GM19395 (cell line): ENCODE data around the gene RAB1B.
"Not testable (repeated sequence)": the region's sequence is repeated elsewhere in the genome, so short reads cannot be mapped to it uniquely, and the experiment has no call there.

Experiments
- ATAC-seq: cut with Tn5 transposase; IDR thresholded peaks from one replicate; pipeline ENCODE4 v1.9.1; 2021; ENCODE audit warnings: mild to moderate bottlenecking, moderate library complexity; ENCODE audit not compliant: unreplicated experiment

RAB1B gene

DNA sequence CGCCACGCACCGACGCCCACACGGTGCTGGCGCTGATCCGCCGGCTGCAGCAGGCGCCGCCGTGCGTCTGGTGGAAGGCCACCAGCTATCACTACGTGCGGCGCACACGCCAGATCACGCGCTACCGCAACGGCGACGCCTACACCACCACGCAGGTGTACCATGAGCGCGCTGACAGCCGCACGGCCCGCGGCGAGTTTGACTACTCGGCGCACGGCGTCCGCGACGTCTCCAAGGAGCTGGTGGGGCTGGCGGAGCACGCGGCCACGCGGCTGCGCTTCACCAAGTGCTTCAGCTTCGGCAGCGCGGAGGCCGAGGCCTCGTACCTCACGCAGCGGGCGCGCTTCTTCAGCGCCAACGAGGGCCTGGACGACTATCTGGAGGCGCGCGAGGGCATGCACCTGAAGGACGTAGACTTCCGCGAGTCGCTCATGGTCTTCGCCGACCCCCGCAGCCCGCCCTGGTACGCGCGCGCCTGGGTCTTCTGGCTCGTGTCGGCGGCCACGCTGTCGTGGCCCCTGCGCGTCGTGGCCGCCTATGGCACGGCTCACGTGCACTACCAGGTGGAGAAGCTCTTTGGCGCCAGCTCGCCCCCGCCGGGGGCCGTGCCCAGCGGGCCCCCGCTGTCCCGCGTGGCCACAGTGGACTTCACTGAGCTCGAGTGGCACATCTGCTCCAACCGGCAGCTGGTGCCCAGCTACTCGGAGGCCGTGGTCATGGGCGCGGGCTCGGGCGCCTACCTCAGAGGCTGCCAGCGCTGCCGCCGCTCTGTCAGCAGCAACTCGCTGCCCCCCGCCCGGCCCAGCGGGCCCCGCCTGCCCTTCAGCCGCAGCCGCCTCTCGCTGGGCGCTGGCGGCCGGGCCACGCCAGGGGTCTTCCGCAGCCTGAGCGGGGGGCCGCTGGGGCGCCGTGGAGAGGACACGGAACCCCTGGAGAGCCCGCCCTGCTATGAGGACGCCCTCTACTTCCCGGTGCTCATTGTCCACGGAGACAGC is 26.5 kb downstream of the RAB1B start:
- ATAC-seq, result no peak

DNA sequence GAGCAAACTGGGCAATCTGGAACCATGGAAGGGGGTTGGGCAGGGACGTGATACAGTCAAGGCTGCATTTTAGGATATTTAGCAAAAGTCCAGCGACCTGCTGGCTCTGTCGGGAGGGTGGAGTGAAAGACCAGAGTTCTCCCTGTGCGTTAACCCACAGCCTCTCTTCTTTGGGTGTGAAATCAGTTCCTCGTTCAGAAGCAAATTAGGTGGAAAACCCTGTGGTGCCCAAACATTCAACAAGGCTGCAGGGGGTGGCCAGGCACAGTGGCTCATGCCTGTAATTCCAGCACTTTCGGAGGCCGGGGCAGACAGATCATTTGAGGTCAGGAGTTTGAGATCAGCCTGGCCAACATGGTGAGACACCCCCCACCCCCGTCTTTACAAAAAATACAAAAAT is 29.2 kb downstream of the RAB1B start:
- ATAC-seq, result no peak

DNA sequence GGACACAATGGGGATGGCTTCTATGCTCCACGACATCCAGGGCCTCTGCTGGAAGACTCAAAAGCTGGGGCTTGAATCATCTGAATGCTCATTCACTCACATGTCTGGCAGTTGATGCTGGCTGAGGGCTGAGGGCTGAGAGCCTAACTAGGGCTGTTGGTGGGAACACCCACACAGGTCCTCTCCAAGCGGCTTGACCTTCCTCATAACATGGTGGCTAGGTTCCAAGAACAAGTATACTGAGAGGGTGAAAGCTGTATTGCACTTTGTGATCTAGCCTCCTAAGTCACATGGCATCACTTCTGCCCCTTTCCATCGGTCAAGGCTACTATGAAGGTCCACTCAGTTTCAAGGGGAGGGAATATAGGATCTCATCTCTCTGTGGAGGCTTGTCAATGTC is 30.7 kb downstream of the RAB1B start:
- ATAC-seq, result no peak

DNA sequence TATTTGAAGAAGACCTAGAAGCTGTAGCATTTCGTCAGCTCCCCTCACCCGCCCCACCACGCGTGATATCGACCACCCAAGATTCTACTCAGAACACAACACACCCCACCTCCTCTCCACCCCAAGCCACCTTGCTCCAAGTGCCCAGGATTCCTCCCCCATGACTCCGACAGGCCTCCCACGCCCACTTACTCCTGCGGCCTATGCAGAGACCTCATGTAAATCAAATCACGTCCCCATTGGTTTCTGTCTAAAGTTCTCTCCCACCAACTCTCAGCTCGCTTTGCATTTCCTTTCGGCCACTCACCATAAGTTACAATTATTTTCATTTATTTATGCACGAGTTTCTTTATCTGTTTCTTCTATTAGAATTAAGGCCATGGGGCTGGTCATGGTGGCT is 34.2 kb downstream of the RAB1B start:
- ATAC-seq, result no peak

DNA sequence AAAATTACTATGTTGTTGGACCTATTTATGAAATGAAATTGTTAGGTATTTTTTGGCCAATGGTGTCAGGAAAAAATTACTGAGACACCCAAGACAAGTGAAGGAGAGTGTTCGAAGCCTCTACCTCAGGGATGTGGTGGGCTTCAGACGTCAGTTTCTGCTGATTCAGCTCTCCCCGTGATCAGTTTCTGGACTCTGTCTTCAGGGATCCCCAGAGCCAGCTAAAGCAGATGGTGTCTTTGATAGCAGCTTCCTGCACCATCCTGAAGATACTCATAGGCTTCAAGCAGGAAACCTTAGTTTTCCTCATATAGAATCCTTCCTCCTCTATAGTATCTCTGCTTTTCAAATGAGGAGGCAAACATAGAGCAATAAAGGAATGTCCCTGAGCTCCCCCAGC is 41.0 kb downstream of the RAB1B start:
- no peak for ATAC-seq

DNA sequence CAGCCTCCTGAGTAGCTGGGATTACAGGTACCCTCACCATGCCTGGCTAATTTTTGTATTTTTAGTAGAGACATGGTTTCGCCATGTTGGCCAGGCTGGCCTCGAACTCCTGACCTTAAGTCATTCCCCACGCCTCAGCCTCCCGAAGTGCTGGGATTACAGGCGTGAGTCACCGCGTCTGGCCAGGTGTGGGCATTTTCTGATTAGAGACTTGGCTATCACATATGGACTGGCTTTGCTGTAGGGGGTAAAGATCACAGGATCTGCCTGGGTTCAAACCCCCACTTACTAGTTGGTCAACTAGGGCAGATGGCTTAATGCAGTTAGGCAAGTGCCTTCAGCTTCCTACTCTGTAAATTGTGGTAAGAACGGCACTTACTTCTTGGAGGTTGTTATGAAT is 41.9 kb downstream of the RAB1B start:
- ATAC-seq, result no peak

DNA sequence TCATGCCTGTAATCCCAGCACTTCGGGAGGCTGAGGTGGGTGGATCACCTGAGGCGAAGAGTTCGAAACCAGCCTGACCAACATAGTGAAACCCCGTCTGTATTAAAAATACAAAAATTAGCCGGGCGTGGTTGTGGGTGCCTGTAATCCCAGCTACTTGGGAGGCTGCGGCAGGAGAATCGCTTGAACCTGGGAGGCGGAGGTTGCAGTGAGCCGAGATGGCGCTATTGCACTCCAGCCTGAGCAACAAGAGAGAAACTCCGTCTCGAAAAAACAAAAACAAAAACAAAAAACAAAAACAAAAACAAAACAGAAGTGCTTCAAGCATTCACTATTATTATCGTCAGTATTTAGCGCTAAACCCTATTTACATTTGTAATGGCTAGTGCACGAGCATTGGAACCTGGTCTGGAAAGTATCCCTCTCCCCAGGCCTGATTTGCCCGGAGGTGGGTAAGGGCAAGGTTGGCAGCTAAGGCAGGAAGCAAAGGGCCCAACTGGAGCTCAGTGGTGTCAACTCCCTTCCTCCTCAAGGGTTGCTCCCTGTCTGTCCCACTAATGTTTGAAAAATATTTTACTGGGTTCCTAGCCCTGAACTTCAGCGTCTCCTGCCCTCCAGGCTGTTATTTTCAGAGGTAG is 42.5 kb downstream of the RAB1B start:
- ATAC-seq, result not testable (repeated sequence)

DNA sequence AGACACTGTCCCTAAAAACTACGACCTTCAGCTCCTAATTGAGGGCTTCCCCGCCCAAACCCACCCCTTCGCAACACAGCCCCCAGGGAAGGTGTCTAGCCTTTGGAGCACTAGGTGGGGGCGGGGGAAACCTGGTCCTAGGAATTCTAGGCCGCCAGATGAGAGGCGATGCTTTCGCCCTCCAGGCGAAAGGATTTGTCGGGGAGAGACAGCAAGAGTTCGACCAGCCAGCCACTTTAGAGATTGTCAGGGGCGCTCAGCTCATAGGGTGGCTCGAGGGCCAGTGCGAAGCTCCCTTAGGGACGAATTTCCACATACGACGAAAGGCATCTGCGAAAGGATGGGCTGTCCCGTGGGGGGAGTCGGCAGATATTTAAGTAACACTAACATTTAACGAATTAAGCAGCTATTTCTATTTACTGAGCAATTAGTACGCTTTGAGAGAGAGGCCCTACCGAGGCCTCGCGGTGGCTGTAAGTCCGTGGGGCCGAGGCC is 43.1 kb downstream of the RAB1B start:
- no peak for ATAC-seq

DNA sequence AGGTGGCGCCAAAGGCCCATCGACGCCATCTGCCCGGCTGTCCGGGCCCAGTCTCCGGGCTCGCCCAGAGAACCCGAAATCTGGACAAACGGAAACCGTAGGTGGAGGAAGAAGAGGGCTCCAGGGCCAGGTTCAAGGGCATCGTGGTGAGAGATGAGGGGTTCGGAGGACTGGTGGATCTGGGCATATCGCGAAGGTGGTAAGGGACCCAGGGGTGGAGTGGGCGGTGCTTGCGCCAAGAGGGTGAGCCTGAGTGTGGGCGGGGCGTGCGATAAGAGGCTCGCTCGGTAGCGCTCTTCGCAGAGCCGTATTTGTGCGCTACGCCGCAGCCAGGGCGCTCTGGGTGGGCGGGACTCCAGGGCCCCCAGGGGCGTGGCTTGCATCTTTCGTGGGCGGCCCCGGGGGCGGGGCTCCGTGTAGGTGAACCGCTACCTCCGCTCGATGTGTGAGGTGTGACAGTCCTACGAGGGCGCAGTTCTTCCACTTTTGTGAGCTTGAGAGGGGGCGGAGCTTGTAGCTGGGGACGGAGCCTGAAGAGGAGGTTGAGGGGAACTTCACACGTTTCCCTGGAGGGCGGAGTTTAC is 43.6 kb downstream of the RAB1B start:
- ATAC-seq, result peak; percentile 68

DNA sequence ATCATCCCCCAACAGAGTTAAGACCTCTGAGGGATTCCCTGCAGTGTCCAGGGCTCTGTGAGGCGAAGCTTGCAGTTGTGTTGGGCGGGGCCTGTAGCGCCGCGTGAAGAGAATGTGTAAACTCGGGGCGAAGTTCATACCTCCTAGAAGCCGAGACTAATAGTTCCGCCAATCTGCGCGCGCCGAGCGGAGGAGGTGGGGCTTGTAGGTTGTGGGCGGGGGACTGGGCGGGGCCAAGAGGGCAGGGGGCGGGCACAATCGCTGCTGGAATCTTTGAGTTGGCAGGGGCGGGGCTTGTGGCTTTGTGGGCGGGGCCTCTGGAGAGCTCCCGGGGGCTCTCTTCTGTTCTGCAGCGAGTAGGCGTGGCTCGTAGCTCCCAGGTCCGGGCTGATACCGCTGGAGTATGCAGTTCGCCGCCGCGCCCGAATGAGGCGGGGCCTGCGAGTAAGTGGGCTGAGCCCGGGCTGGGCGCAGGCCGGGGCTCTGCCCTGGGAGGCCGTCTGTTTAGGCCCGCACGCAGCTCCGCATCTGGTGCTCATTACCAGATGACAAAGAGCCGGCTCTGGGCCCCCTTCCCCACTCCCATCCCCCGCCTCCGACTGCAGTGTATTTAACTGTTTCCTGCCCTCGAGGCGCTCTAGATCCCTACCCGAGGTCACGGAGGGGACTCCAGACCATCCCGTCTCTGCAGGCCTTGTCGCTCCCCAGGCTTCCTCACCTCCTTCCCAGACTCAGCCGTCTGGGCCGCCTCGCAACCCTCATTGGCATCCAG is 44.3 kb downstream of the RAB1B start:
- peak; percentile 45 for ATAC-seq

DNA sequence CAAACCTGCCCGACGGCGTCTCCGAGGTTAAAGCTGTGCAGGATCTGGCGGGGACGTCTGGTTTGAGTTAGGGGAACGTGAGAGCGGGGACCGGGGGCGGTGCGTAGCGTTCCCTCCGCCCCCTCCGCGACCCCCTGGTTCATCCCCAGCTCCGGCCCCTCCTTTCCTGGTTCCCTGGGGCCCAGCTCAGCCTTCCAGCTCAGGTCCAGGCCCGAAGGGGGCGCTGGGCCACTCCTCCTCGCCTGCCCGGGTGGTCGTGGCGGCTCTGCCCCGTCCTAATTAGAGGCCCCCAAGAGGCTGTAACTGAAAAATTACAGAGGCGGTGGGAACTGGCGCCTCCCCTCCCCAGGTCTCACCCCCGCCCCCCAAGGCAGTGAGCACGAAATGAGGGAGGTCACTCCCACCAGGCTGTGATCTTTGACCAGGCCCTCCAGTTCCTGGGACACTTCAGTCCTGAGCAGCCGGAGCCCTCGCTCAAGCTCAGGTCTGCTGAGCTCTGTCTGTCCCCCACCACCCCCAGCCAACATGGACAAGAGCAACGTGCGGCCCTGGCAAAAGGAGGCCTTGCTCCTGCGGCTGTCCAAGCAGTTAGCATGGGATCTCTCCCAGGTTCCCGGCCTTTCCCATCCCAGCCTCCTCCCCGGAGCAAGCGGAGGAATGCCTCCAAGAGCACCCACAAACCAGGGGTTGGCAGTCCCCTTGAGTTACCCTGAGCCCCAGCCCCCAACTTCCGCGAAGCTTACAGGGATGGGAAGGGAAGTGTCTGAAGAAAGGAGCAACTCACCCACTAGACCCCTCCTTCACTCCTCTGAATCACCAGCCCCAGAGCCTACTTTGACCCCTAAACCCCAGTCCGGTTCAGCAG is 45.1 kb downstream of the RAB1B start:
- ATAC-seq, result no peak

DNA sequence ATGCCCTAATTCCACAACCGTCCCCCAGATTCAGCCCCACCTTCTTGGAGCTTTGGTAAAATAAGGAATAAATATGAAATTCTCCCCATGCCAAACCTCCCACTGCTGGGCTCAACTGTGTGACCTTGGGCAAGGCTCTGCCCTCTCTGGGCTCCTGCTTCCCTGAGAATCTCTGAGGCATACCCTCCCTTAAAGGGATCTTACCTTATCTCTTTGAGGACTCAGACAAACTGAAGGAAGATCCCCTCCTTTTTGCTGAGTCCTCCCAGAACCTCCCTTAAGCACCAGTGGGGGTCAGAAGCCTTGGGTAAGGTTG is 45.7 kb downstream of the RAB1B start:
- no peak for ATAC-seq

DNA sequence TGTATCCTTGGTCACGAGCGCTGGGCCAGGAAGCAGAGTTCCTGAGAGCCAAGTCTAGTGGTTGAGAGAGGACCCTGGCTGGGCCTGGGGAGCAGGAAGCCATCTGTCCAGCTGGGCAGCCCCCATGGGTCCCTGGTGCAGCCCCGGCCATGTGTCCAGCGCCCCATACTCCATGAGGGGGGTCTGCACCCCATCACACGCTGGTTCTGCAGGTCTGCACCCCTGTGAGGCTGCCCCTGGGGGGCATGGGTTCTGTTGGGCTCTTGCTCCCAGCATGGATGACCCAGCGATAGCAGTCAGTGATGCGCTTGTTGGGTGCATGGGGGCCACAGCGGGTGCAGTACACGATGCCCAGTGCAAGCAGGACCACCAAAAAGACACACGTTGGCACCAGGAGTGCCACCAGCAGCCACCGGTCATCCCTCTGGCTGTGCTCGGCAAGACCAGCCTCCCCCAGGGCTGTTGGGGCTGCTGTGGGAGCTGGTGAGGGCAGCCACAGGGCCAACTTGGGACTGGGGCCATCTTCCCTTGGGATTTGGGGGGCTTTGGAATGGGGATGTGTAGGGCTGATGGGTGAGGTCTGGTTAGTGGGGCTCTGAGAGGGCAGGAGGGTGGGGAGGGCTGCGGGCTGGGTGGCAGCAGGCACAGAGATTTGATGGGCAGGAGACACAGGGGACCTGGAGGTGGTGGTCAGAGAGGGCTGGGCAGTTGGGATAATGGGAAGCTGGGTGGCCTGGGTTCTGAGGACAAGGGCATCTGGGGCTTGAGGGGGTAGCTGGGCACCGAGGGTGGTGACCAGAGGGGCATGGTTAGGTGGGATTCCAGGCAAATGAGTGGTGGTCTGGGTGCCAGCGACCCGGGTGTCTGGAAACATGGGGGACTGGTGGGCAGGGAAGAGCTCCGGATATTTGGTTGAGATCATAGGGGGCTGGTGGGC is 46.4 kb downstream of the RAB1B start:
- ATAC-seq, result no peak

DNA sequence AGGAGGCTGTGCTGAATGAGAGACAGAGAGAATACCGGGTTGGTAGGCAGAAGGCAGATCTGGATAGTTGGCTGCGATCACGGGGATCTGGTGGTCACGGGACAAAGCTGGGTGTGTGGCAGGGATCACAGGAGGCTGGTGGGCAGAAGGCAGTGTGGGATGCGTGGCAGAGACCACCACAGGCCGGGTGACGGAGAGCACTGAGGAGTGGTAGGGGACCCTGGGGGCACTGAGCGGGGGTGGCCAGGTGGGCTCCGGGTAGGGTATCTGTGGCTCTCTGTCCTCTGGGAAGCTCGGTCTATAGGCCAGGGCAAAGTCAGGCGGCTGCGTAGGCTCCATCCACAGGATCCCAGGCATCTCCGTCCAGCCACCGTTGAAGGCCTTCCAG is 47.1 kb downstream of the RAB1B start:
- no peak for ATAC-seq

DNA sequence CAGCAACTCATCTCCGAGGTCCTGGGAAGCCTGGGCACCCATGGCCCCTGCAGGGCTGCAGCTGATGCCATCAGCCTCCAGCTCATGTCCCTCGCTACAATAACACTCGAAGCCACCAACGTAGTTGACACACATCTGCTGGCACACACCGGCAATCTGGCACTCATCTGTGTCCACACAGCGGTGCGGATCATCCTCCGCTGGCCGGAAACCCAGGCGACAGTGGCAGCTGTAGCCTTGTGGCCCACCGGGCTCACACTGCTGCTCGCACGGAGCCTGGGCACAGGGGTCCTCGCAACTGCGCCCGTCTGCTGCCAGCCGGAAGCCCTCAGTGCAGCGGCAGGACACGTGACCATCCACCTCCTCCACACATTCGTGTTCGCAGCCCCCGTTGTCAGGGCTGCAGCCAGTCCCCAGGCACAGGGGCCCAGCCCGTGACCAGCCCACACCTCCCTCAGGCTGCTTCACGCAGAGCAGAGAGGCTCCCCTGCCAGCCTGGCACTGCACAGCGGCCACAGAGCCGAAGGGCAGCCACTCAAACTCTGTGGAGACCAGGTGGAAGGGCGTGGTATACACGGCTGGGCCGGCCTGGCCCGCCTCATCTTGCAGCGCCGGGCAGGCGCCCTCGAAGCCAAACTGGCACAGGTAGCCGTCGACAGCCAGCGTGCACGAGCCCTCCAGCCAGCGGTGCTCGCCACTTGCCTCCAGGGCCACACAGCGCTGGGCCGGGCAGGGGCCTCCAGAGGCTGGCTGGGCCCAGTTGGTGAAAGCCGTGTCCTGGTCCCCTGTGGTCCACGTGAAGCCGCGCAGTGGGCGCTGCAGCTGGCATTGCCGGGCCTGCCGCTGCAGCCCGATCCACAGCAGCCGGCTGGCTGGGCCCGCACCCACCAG is 47.7 kb downstream of the RAB1B start:
- no peak for ATAC-seq

DNA sequence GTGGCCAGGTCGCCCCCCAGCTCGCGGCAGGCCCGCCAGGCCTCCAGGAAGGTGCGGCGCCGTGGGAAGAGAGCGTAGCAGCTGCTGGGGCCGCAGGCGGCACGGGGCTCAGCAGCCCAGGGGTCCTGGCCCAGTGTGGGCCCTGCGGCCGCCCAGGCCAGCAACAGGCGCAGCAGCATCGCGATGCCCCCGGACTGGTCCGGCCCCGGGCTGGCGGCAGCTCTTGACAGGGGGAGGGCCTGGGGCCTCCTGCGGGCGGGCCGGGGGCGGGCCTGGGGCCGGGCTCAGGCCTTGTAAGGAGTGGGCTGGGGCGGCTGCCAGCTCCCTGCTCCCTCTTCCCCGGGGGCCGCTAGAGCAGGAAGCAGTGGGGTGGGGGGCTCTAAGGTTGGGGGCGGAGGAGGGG is 48.4 kb downstream of the RAB1B start, which contains the start of gene CD248:
CD248 (minus strand) TSS at position 196 of the 403 bp plus-strand sequence; CDS start at position 179, 17 bp downstream.
- ATAC-seq, result no peak

DNA sequence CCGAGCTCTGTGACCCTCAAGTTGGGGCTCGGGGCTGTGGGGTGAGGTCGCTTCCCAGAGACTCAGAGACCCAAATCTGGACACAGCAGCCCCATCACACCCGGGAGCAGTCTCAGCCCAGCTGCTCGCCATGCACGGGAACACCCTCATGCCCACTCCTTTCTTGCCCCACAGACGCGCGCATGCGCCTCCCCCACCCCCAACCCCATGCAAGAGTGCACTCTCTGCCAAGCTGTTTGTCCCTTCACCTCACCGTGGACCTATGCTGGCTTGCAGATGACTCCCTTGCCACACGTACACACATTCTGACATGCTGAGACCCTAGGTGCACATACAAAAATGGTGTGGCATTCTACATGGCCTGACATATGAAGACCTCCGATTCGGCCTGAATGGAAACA is 48.9 kb downstream of the RAB1B start:
- no peak for ATAC-seq
